NCI-H2107 treated with DMSO at 0.1 percent for 48 hours (cell line): ENCODE results near the gene MAPK1.
"Not testable (repeated sequence)": the region's sequence is repeated elsewhere in the genome, so short reads cannot be mapped to it uniquely, and the experiment has no call there.

ENCODE experiments used
- DNase-seq: peaks from one replicate; lab custom pipeline; 2025; ENCODE audit not compliant: unreplicated experiment; lab: John Stamatoyannopoulos, UW

The MAPK1 gene

DNA sequence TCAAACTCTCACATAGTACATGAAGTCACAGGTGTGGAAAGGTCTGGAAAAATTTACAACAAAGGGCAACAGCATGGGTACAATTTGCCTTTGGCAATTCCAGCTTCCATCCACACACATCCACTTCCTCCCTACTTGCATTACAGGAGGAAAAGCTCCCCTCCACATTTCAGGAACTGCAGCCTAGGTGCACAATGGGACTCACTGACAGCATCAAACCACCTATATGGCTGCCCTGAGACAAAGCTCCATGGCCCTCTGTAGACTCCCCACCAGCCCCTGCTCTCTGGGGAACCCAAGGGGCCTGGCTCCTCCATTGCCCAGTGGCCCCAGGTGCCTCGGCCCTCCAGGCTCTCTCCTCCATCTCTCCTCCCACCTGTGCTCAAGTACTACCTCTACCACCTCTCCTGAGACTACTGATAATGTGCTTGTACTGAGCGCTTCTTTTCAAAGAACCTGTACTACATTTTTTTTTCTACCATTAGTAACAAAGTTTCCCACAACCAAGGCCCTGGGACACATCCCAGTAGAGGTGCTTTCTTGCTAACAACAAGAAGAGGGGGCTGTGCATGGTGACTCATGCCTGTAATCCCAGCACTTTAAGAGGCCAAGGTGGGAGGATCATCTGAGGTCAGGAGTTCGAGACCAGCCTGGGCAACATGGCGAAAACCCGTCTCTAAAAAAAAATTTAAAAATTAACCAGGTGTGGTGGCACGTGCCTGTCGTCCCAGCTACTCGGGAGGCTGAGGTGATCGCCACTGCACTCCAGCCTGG, 136.7 kb downstream of the MAPK1 start:
- DNase-seq: no peak

DNA sequence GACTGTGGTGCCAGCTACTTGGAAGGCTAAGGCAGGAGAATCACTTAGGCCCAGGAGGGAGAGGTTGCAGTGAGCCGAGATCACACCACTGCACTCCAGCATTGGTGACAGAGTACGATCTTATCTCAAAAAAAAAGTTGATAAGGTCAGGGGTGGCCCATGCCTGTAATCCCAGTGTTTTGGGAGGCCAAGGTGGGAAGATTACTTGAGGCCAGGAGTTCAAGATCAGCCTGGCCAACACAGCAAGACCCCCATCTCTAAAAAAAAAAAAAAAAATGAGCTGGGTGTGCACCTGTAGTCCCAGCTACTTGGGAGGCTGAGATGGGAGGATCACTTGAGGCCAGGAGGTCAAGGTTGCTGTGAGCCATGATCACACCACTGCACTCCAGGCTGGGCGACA, 138.3 kb downstream of the MAPK1 start:
- DNase-seq: not testable (repeated sequence)

GRCh38 chr22:21728270-21728669, 139.2 kb downstream of the MAPK1 start:
- no peak for DNase-seq

GRCh38 chr22:21727768-21728167, 139.7 kb downstream of the MAPK1 start:
- DNase-seq: no peak

DNA sequence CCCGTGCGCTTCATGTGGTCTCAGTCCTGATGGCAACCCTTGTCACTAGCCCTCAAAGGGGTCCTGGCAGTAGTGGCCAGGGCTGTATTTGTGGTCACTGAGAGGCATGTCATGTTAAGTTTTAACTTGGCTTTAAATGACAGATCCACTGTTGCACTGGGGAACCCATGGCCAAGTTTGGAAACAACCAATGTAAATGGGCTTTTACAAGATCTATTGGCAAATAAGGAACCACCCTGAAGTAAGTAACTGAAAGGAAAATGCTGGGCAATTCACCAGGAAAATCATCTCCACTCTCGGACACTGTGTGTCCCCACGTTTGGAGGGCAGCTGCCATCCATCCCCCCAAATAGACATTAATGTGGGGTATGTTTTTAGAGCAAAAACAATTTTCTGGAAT, 140.3 kb downstream of the MAPK1 start:
- DNase-seq: no peak

DNA sequence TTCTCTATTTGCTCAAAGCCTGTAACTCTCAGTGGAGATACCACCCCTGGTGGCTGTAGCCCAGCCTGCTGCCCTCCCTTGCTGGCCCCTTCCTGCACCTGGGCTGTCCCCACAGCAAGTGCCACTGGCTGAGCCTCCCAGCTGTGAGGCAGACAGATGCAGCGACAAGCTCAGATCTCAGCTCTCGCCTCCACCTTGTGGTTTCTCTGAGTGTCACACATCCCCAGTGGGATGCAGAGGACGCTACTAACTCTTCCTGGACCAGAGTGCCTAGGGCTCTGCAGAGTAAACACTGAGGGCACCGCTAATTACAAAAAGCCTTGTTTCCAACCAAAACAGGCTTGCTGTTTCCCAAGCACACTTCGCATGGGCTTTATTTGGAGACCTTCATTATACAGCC, 140.8 kb downstream of the MAPK1 start:
- no peak for DNase-seq

DNA sequence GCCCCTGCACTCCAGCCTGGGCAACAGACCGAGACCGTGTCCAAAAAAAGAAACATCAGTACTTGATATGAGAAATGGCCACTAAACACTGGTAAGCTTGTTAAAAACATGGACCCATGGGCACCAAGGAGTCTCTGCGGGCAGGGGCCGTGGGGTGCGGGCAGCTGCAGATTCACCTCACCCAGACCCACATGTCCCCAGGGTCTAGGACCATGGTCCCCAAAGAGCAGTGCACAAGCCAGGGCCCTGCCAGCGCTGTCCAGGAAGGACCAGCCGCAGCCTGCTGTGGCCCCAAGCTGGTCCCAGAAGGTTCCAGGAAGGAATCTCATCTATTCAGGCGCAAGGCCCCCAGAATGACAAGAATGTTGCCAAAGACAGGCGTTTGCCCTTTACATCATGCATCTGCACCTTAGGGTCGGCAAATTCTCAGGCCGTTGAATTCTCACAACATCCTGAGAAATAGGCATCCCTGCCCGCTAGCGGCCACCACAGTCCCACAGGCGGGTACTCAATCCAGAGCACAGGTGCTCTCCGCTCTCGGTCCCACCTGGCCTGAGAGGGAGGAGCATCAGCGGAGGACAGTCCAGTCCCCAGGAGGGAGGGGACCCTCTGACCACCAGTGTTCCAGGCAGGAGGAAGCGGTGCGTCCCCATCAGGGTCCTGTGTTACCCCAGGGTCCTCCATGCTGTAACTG, 141.3 kb downstream of the MAPK1 start:
- no peak for DNase-seq

- not testable (repeated sequence) for DNase-seq
These were observed 142.9 kb downstream of the MAPK1 start for GRCh38 chr22:21724496-21724895.

GRCh38 chr22:21721195-21721852, 146.1 kb downstream of the MAPK1 start:
- not testable (repeated sequence) for DNase-seq

DNA sequence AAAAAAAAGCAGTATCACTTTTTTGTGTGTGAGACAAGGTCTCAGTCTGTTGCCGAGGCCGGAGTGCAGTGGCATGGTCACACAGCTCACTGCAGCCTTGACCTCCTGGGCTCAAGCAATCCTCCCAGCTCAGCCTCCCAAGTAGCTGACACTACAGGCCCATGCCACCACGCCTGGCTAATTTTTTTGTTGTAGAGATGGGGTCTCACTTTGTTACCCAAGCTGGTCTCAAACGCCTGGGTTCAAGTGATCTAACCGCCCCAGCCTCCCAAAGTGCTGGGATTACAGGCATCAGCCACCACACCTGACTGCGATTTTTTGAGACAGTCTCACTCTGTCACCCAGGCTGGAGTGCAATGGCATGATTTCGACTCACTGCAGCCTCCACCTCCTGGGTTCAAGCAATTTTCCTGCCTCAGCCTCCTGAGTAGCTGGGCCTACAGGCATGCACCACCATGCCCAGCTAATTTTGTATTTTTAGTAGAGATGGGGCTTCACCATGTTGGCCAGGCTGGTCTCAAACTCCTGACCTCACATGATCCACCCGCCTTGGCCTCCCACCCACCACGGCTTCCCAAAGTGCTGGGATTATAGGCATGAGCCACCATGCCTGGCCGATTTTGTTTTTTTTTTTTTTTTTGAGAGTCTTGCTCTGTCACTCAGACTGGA, 147.1 kb downstream of the MAPK1 start:
- DNase-seq: not testable (repeated sequence)

GRCh38 chr22:21719024-21719423, 148.4 kb downstream of the MAPK1 start:
- no peak for DNase-seq

GRCh38 chr22:21718499-21718898, 148.9 kb downstream of the MAPK1 start:
- DNase-seq: no peak

GRCh38 chr22:21716395-21717122, 150.9 kb downstream of the MAPK1 start:
- DNase-seq: not testable (repeated sequence)

DNA sequence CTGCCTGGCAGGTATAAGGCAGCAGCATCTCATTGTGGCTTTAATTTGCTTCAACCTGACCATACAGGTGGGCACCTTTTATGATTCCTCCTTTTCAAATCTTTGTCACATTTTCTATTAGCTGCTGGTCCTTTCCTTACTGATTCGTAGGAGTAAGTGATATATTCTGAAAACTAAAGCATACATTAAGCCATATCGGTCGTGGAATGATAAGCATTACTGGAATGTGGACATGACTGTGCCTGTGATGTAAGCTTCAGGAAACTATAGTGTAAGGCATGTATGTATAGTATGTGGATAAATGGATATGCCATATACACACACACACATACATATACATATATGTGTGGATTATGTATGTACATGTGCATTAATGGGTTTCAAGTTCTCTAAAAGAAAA, 152.7 kb downstream of the MAPK1 start:
- no peak for DNase-seq

- no peak for DNase-seq
These were observed 153.2 kb downstream of the MAPK1 start for GRCh38 chr22:21714059-21714770.

DNA sequence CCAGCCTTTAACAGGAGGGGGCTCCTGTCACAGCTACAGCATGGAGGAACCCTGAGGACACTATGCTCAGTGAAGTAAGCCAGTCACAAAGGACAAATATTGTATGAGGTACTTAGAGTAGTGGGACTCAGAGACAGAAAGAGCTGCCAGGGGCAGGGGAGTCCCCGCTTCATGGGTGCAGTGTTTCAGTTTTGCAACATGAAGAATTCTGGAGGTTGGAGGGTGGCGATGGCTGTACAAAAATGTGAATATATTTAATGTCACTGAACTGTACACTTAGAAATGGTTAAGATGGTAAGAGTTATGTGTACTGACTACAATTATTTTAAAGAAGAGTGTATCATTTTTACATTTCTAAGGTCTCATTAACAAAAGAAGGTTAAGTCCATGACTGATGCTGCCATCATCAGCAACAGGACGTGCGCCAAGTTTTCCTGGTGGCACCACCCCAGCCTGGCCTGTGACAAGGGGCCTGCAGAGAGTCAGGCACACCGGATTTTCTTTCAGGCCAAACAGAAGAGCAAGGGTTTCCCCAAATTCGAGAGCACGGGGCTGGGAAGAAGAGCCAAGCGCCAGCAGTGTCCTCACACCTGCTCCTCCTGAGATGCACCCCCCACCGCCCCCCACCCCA, 153.9 kb downstream of the MAPK1 start:
- DNase-seq: no peak

- peak; percentile 29 for DNase-seq
These were observed 154.6 kb downstream of the MAPK1 start for GRCh38 chr22:21712751-21713427.

DNA sequence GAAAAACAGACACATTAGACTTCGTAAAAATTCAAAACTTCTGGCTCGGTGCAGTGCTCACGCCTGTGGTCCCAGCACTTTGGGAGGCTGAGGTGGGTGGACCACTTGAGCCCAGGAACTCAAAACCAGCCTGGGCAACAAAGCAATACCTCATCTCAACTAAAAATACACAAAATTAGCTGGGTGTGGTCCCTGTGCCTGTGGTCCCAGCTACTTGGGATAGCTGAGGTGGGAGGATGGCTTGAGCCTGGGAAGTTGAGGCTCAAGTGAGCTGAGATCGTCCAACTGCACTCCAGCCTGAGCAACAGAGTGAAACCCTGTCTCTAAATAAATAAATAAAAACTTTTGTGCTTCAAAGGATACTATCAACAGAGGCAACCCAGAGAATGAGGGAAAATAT, 155.6 kb downstream of the MAPK1 start:
- no peak for DNase-seq

DNA sequence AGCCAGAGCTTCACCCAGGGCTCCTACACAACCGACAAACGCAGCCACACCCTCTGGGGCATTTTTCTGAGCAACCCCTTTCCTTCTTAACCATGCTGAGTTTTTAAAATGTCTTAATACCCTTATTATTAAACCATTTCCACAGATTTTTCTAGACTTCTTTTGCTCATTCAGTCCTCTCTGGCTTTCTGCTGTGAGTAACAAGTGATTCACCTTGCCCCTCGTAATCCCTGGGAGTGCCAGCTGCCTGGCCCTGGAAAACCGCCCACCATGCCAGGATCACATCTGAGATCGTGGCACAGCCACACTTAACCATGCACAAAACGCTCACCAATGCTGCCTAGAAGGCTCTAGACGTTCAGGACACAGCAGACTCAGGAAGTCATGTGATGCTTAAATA, 157.3 kb downstream of the MAPK1 start:
- no peak for DNase-seq
